Left ventricle myocardium inferior (tissue), 1 donor: Measurements from ENCODE around the gene PALLD. TPM values are rescaled to one million over a fixed set of nuclear protein-coding genes. Genes with fewer than 3 reads are reported as not detected.

ENCODE experiments used
- DNase-seq: peaks from one replicate; pipeline ENCODE4 v3.0.0-alpha.2; 2020
- H3K27ac ChIP-seq: fragments of 200-600 bp; replicated peaks from 2 replicates; pipeline ENCODE4 v1.8.0; 2021
- H3K27me3 ChIP-seq: fragments of 200-600 bp; 2 replicates; pipeline ENCODE4 v1.8.0; 2021; ENCODE audit warnings: low read depth
- H3K36me3 ChIP-seq: fragments of 200-600 bp; 2 replicates; pipeline ENCODE4 v1.8.0; 2021
- H3K4me1 ChIP-seq: fragments of 200-600 bp; 2 replicates; pipeline ENCODE4 v1.8.0; 2021
- H3K4me3 ChIP-seq: fragments of 200-600 bp; 2 replicates; pipeline ENCODE4 v1.8.0; 2021; ENCODE audit warnings: mild to moderate bottlenecking, moderate library complexity
- H3K9me3 ChIP-seq: fragments of 200-600 bp; replicated peaks from 2 replicates; pipeline ENCODE4 v1.8.0; 2021
- intact Hi-C: fragments of 100-400 bp; cut with micrococcal nuclease; formaldehyde crosslinking; loops from one replicate; pipeline ENCODE4 v1.11.0; 2022
- total RNA-seq: library from RNA; stranded (reverse); fragmentation: NEBNext Ultra II Directional; extraction: Animal tissue kit (Norgen Biotek cat#: 25700); gene quantifications from one replicate; pipeline ENCODE4 v1.2.1, GENCODE V29; 2021
- TF ChIP-seq, protein P1 (sequence below): fragments of 200-600 bp; IDR thresholded peaks from 2 replicates; pipeline ENCODE4 v1.8.0; 2021; ENCODE audit warnings: antibody characterized with exemption, mild to moderate bottlenecking, borderline replicate concordance
- donor health status: DM: no; HTN: yes; CAD: no; lungs with severe emphysema.

The PALLD gene
- total RNA-seq, 1 donor from 2014 or later = 871 TPM

- TF ChIP-seq, protein P1, sequence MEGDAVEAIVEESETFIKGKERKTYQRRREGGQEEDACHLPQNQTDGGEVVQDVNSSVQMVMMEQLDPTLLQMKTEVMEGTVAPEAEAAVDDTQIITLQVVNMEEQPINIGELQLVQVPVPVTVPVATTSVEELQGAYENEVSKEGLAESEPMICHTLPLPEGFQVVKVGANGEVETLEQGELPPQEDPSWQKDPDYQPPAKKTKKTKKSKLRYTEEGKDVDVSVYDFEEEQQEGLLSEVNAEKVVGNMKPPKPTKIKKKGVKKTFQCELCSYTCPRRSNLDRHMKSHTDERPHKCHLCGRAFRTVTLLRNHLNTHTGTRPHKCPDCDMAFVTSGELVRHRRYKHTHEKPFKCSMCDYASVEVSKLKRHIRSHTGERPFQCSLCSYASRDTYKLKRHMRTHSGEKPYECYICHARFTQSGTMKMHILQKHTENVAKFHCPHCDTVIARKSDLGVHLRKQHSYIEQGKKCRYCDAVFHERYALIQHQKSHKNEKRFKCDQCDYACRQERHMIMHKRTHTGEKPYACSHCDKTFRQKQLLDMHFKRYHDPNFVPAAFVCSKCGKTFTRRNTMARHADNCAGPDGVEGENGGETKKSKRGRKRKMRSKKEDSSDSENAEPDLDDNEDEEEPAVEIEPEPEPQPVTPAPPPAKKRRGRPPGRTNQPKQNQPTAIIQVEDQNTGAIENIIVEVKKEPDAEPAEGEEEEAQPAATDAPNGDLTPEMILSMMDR = no peak
- H3K27ac ChIP-seq = peak overlapping the region; percentile 62
- intact Hi-C loops = no loop called here
- peak overlapping the region; percentile 31 for H3K4me3 ChIP-seq
- no peaks in the 10 kb centered on the region for H3K9me3 ChIP-seq
- no peak for DNase-seq
- H3K27me3 ChIP-seq = no peaks in the 10 kb centered on the region
- H3K4me1 ChIP-seq = peaks cover 46% of the 10 kb centered on the region
- H3K36me3 ChIP-seq = no peaks in the 10 kb centered on the region
Measured at GRCh38 chr4:168734703-168735678, 238.1 kb downstream of the PALLD start.

DNA sequence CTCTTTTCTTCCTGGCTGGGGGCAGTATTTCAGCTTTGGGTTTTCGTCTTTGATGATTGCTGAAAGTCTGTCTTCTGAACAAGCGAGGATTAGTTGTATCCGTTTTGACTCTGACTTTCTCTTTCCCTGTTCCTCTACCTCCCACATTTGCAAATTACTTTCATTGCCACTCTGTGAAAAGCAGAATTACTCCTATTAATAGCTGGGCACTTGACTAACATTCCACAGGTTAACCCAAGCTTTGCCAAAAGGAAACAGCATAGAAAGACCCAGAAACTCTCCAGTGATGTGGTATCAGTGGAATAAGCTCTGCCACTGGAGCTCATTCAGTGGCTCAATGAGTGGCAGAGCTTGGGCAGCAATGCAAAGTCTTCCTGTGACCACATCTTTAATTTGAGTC is 238.9 kb downstream of the PALLD start:
- TF ChIP-seq, protein P1 = no peak
- Histone ChIP-seq H3K9me3 (no peaks in the 10 kb centered on the region), H3K4me3 (peak overlapping the region; percentile 31), H3K4me1 (peaks cover 40% of the 10 kb centered on the region), H3K36me3 (no peaks in the 10 kb centered on the region), H3K27ac (peak overlapping the region; percentile 62), H3K27me3 (no peaks in the 10 kb centered on the region)
- intact Hi-C loops = no loop called here
- DNase-seq = no peak

- DNase-seq = no peak
- H3K27me3 ChIP-seq = no peaks in the 10 kb centered on the region
- peaks cover 40% of the 10 kb centered on the region for H3K4me1 ChIP-seq
- TF ChIP-seq, protein P1 = no peak
- H3K9me3 ChIP-seq = no peaks in the 10 kb centered on the region
- intact Hi-C loops = no loop called here
- no peaks in the 10 kb centered on the region for H3K36me3 ChIP-seq
- no peak overlapping the region for H3K27ac ChIP-seq
- no peak overlapping the region for H3K4me3 ChIP-seq
Measured at GRCh38 chr4:168736860-168737805, 240.3 kb downstream of the PALLD start.

DNA sequence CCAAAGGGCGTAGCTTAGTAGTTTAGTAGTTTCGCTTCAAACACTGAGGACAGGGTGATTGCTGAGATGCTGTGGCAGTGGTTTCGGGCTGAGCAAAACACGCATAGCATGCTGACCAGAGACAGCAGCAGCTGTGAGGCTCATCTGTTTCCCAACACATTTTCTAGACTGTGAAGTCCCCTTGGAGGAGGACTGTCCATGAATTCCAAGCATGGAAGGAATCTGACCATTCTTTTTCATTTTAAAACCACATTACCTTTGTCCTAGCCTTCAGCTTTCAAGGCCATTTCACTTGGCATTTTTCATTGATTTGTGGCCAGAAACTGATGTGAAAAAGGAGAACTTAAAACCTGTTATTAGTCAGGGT is 240.9 kb downstream of the PALLD start:
- Histone ChIP-seq H3K4me1 (peaks cover 47% of the 10 kb centered on the region), H3K36me3 (no peaks in the 10 kb centered on the region), H3K9me3 (no peaks in the 10 kb centered on the region), H3K4me3 (no peak overlapping the region), H3K27me3 (no peaks in the 10 kb centered on the region), H3K27ac (no peak overlapping the region)
- TF ChIP-seq, protein P1 = no peak
- intact Hi-C loops = no loop called here
- no peak for DNase-seq

- Histone ChIP-seq H3K4me1 (peaks cover 54% of the 10 kb centered on the region), H3K4me3 (no peak overlapping the region), H3K27me3 (no peaks in the 10 kb centered on the region)
Measured at GRCh38 chr4:168739886-168740285, 243.0 kb downstream of the PALLD start.

More at GRCh38 chr4:168739886-168740285, 243.0 kb downstream of the PALLD start:
- Histone ChIP-seq H3K36me3 (no peaks in the 10 kb centered on the region), H3K27ac (no peak overlapping the region), H3K9me3 (no peaks in the 10 kb centered on the region)
- TF ChIP-seq, protein P1 = no peak
- no peak for DNase-seq
- intact Hi-C loops = no loop called here
